ENCODE data around the gene GTF2H1. TPM values are rescaled to one million over a fixed set of nuclear protein-coding genes. Genes with fewer than 3 reads are reported as not detected.

The GTF2H1 gene
- total RNA-seq, 1 donor from 2014 or later, result 45.2 TPM

DNA sequence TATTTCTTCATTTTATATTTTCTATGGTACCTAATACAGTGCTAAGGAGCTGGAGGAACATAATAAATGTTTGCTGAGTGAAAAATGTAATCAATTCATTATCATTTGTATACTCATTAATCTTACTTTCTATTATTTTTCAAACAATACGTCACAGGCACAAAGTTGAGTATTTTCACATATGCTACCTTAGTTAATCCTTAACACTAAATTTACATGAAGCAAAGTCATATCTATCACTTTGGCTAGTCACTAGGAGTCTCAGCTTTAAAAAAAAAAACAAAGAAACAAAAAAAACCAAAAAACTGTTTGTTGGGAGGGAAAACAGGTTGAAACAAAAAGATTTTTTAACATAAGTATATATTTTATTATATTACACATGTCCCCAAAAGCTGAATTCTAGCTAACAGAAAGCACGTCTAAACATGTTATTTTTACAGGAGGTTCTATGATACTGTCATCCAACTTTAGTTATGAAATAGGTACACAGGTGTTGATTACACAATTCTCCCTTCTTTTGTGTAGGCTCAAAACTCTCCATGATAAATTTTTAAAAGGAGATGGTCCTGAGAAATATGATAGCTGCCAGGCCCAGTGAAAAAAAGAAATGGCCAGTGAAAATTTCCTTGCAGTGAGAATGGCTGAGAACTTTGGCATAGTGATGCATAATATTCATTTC is 14.8 kb upstream of the GTF2H1 start:
- H3K9ac ChIP-seq, result no peak overlapping the region
- Mint-ChIP-seq H3K27me3 (ENCODE audit: insufficient read depth, low read depth) (no peaks in the 10 kb centered on the region), H3K4me3 (no peak overlapping the region), H3K4me1 (peaks cover 3% of the 10 kb centered on the region), H3K9me3 (no peaks in the 10 kb centered on the region), H3K27ac (no peak overlapping the region), H3K36me3 (peaks cover 12% of the 10 kb centered on the region)
- H3K9me3 ChIP-seq (ENCODE audit: low read depth), result no peaks in the 10 kb centered on the region
- TF ChIP-seq, protein P1, sequence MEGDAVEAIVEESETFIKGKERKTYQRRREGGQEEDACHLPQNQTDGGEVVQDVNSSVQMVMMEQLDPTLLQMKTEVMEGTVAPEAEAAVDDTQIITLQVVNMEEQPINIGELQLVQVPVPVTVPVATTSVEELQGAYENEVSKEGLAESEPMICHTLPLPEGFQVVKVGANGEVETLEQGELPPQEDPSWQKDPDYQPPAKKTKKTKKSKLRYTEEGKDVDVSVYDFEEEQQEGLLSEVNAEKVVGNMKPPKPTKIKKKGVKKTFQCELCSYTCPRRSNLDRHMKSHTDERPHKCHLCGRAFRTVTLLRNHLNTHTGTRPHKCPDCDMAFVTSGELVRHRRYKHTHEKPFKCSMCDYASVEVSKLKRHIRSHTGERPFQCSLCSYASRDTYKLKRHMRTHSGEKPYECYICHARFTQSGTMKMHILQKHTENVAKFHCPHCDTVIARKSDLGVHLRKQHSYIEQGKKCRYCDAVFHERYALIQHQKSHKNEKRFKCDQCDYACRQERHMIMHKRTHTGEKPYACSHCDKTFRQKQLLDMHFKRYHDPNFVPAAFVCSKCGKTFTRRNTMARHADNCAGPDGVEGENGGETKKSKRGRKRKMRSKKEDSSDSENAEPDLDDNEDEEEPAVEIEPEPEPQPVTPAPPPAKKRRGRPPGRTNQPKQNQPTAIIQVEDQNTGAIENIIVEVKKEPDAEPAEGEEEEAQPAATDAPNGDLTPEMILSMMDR (IDR thresholded peaks at IDR 0.05), result no peak
- TF ChIP-seq EZH2phosphoT487 (IDR thresholded peaks at IDR 0.05) (no peak), EZH2 (IDR thresholded peaks at IDR 0.05) (no peak)
- peaks cover 4% of the 10 kb centered on the region for H4K20me1 ChIP-seq (ENCODE audit: low read depth)
- no peaks in the 10 kb centered on the region for H3K27me3 ChIP-seq
- no peak overlapping the region for H3K27ac ChIP-seq
- H3K36me3 ChIP-seq, result no peaks in the 10 kb centered on the region
- H3K4me3 ChIP-seq, result no peak overlapping the region
- H3F3A ChIP-seq (ENCODE audit: low read depth), result no peaks in the 10 kb centered on the region
- H2AFZ ChIP-seq (replicated peaks), result no peak overlapping the region
- no peak for DNase-seq (ENCODE audit: low spot score)
- H3K4me1 ChIP-seq, result no peaks in the 10 kb centered on the region
- peaks cover 5% of the 10 kb centered on the region for H3K79me2 ChIP-seq (ENCODE audit: low read depth)
- H3K4me2 ChIP-seq, result no peak overlapping the region

DNA sequence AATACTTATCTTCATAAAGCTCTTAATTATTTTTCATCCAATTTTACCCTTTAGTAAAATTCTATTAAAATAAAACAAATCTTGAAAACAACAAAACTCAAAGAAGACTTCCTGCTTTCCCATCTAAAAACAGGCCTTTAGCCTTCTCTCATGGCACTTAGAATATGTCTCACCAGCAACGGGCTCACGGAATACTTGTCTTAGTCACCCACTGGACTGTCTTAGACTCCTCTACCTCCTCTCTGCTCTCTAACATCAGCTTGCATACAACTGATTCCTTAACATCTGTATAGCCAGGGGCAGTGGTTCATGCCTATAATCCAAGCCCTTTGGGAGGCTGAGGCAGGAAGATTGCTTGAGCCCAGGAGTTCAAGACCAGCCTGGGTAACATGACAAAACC is 14.1 kb upstream of the GTF2H1 start:
- H4K20me1 ChIP-seq (ENCODE audit: low read depth), result peaks cover 7% of the 10 kb centered on the region
- H3K27me3 ChIP-seq, result no peaks in the 10 kb centered on the region
- H3K79me2 ChIP-seq (ENCODE audit: low read depth), result peaks cover 6% of the 10 kb centered on the region
- no peak overlapping the region for H3K9ac ChIP-seq
- no peaks in the 10 kb centered on the region for H3K4me1 ChIP-seq
- H2AFZ ChIP-seq (replicated peaks), result no peak overlapping the region
- Mint-ChIP-seq H3K27ac (no peak overlapping the region), H3K27me3 (ENCODE audit: insufficient read depth, low read depth) (no peaks in the 10 kb centered on the region), H3K4me3 (no peak overlapping the region), H3K9me3 (no peaks in the 10 kb centered on the region), H3K36me3 (peaks cover 12% of the 10 kb centered on the region), H3K4me1 (peaks cover 7% of the 10 kb centered on the region)
- no peaks in the 10 kb centered on the region for H3F3A ChIP-seq (ENCODE audit: low read depth)
- no peak overlapping the region for H3K4me3 ChIP-seq
- no peak overlapping the region for H3K27ac ChIP-seq
- H3K4me2 ChIP-seq, result no peak overlapping the region
- TF ChIP-seq EZH2phosphoT487 (IDR thresholded peaks at IDR 0.05) (no peak), EZH2 (IDR thresholded peaks at IDR 0.05) (no peak)
- TF ChIP-seq, protein P1 (IDR thresholded peaks at IDR 0.05), result no peak
- no peaks in the 10 kb centered on the region for H3K9me3 ChIP-seq (ENCODE audit: low read depth)
- DNase-seq (ENCODE audit: low spot score), result no peak
- H3K36me3 ChIP-seq, result no peaks in the 10 kb centered on the region

DNA sequence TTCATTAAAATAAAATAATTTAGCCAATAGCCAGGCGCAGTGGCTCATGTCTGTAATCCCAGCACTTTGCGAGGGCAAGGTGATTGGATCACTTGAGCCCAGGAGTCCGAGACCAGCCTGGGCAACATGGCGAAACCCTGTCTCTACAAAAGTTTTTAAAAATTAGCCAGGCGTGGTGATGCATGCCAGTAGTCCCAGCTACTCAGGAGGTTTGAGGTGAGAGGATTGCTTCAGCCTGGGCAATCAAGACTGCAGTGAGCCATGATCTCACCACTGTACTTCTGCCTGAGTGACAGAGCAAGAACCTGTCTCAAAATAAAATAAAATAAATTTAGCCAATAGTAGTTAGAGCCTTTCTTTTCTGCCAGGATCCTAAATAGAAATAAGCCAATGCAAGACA is 12.7 kb upstream of the GTF2H1 start:
- no peaks in the 10 kb centered on the region for H3F3A ChIP-seq (ENCODE audit: low read depth)
- no peak overlapping the region for H2AFZ ChIP-seq (replicated peaks)
- no peaks in the 10 kb centered on the region for H3K9me3 ChIP-seq (ENCODE audit: low read depth)
- H3K36me3 ChIP-seq, result no peaks in the 10 kb centered on the region
- no peak overlapping the region for H3K27ac Mint-ChIP-seq
- no peaks in the 10 kb centered on the region for H3K4me1 ChIP-seq
- H3K27me3 ChIP-seq, result no peaks in the 10 kb centered on the region
- peaks cover 7% of the 10 kb centered on the region for H4K20me1 ChIP-seq (ENCODE audit: low read depth)
- no peak overlapping the region for H3K4me3 ChIP-seq
- peaks cover 12% of the 10 kb centered on the region for H3K36me3 Mint-ChIP-seq
- DNase-seq (ENCODE audit: low spot score), result no peak
- no peak overlapping the region for H3K27ac ChIP-seq
- peaks cover 13% of the 10 kb centered on the region for H3K79me2 ChIP-seq (ENCODE audit: low read depth)
- no peaks in the 10 kb centered on the region for H3K27me3 Mint-ChIP-seq (ENCODE audit: insufficient read depth, low read depth)
- no peak overlapping the region for H3K4me3 Mint-ChIP-seq
- no peak overlapping the region for H3K4me2 ChIP-seq
- H3K9me3 Mint-ChIP-seq, result no peaks in the 10 kb centered on the region
- TF ChIP-seq EZH2 (IDR thresholded peaks at IDR 0.05) (no peak), EZH2phosphoT487 (IDR thresholded peaks at IDR 0.05) (no peak)
- TF ChIP-seq, protein P1 (IDR thresholded peaks at IDR 0.05), result no peak
- peaks cover 7% of the 10 kb centered on the region for H3K4me1 Mint-ChIP-seq
- H3K9ac ChIP-seq, result no peak overlapping the region

All from neural progenitor cell (in vitro differentiated cells).